GM23338 (cell line): ENCODE measurements around the gene CD99L2. TPM values are rescaled to one million over a fixed set of nuclear protein-coding genes. Genes with fewer than 3 reads are reported as not detected.

ENCODE experiments used
- ATAC-seq: fragments of 200-7000 bp; cut with Tn5 transposase; 3 replicates; pipeline ENCODE4 v1.9.1; 2020
- DNase-seq: peaks from one replicate; pipeline ENCODE4 v3.0.0-alpha.2; 2015; ENCODE audit warnings: low spot score
- H2AFZ ChIP-seq: fragments of 200-600 bp; sonication (generic); 2 replicates; pipeline ENCODE4 v1.8.0; 2016; ENCODE audit warnings: antibody characterized with exemption, mild to moderate bottlenecking, moderate library complexity
- H3F3A ChIP-seq: fragments of 200-600 bp; sonication (generic); replicated peaks from 2 replicates; pipeline ENCODE4 v1.8.0; 2017; ENCODE audit warnings: antibody characterized with exemption, mixed run types, low read depth
- H3K27ac ChIP-seq: fragments of 200-600 bp; sonication (generic); 2 replicates; pipeline ENCODE4 v1.6.1; 2016; ENCODE audit warnings: low read depth
- H3K27me3 ChIP-seq: fragments of 200-600 bp; sonication (generic); 2 replicates; pipeline ENCODE4 v1.8.0; 2016; ENCODE audit warnings: mild to moderate bottlenecking, mixed run types, moderate library complexity; ENCODE audit not compliant: insufficient read depth
- H3K36me3 ChIP-seq: fragments of 200-600 bp; sonication (generic); 2 replicates; pipeline ENCODE4 v1.8.0; 2016; ENCODE audit warnings: mild to moderate bottlenecking; ENCODE audit not compliant: insufficient read depth
- H3K4me1 ChIP-seq: fragments of 200-600 bp; sonication (generic); 2 replicates; pipeline ENCODE4 v1.8.0; 2016; ENCODE audit warnings: mild to moderate bottlenecking, moderate library complexity; ENCODE audit not compliant: insufficient read depth
- H3K4me2 ChIP-seq: fragments of 200-600 bp; sonication (generic); 2 replicates; pipeline ENCODE4 v1.7.1; 2017; ENCODE audit warnings: mixed run types
- H3K4me3 ChIP-seq: fragments of 200-600 bp; sonication (generic); 2 replicates; pipeline ENCODE4 v1.6.1; 2016; ENCODE audit warnings: mixed run types
- H3K79me2 ChIP-seq: fragments of 200-600 bp; sonication (generic); replicated peaks from 2 replicates; pipeline ENCODE4 v1.8.0; 2017; ENCODE audit warnings: mild to moderate bottlenecking; ENCODE audit not compliant: insufficient read depth
- H3K9me2 ChIP-seq: fragments of 200-600 bp; sonication (generic); 2 replicates; pipeline ENCODE4 v1.8.0; 2017; ENCODE audit not compliant: insufficient read depth
- H4K20me1 ChIP-seq: fragments of 200-600 bp; sonication (generic); replicated peaks from 2 replicates; pipeline ENCODE4 v1.8.0; 2017; ENCODE audit warnings: mild to moderate bottlenecking; ENCODE audit not compliant: insufficient read depth
- H3K27ac Mint-ChIP-seq: 2 replicates; pipeline ENCODE4 v1.8.0; 2020; ENCODE audit warnings: inconsistent platforms, mild to moderate bottlenecking, moderate library complexity, mixed read lengths
- H3K27me3 Mint-ChIP-seq: 3 replicates; pipeline ENCODE4 v1.8.0; 2022; ENCODE audit warnings: low read depth, mild to moderate bottlenecking, moderate library complexity, mixed read lengths, inconsistent platforms; ENCODE audit not compliant: insufficient read depth, poor library complexity
- H3K36me3 Mint-ChIP-seq: 3 replicates; pipeline ENCODE4 v1.8.0; 2021; ENCODE audit warnings: low read depth, mild to moderate bottlenecking, inconsistent platforms, moderate library complexity, mixed read lengths
- H3K4me1 Mint-ChIP-seq: 3 replicates; pipeline ENCODE4 v1.8.0; 2020; ENCODE audit warnings: mild to moderate bottlenecking, inconsistent platforms, mixed read lengths
- H3K4me3 Mint-ChIP-seq: 3 replicates; pipeline ENCODE4 v1.8.0; 2021; ENCODE audit warnings: moderate library complexity, mild to moderate bottlenecking, inconsistent platforms, mixed read lengths
- H3K9me3 Mint-ChIP-seq: 3 replicates; pipeline ENCODE4 v1.8.0; 2020; ENCODE audit warnings: moderate library complexity, mild to moderate bottlenecking, inconsistent platforms, mixed read lengths
- CREB1 ChIP-seq: fragments of 250-450 bp; sonication (Bioruptor Pico); IDR thresholded peaks from 2 replicates; pipeline ENCODE4 v1.5.0; 2020; ENCODE audit warnings: low read depth, mild to moderate bottlenecking, moderate library complexity
- EZH2 ChIP-seq: fragments of 200-600 bp; sonication (generic); IDR thresholded peaks from one replicate; pipeline ENCODE4 v1.8.0; 2017; ENCODE audit warnings: antibody characterized with exemption, mild to moderate bottlenecking, low read depth; ENCODE audit not compliant: unreplicated experiment
- POLR2AphosphoS5 ChIP-seq: IDR thresholded peaks from 2 replicates; pipeline ENCODE4 v1.6.1; 2016; ENCODE audit warnings: antibody characterized with exemption, low read depth
- STAT1 ChIP-seq: IDR thresholded peaks from one replicate; pipeline ENCODE4 v1.6.1; 2016; ENCODE audit warnings: antibody characterized with exemption; ENCODE audit not compliant: unreplicated experiment
- ZNF331 ChIP-seq: fragments of 250-450 bp; sonication (Bioruptor Pico); IDR thresholded peaks from 2 replicates; pipeline ENCODE4 v1.5.0; 2020; ENCODE audit warnings: low read depth, mild to moderate bottlenecking, moderate library complexity
- polyA plus RNA-seq: library from polyadenylated mRNA; unstranded; fragments of >200 nt; fragmentation: Nextera tagmentation; extraction: Ambion mirVana; gene quantifications from 2 replicates; pipeline ENCODE4 v1.2.1, GENCODE V29; 2016
- total RNA-seq: library from RNA; depleted of rRNA; stranded (reverse); fragments of >200 nt; shearing (Covaris generic); gene quantifications from 2 replicates; pipeline ENCODE4 v1.2.3, GENCODE V29; 2014
- TF ChIP-seq, protein P1 (sequence below): IDR thresholded peaks from one replicate; pipeline ENCODE4 v1.6.1; 2018; ENCODE audit warnings: antibody characterized with exemption; ENCODE audit not compliant: unreplicated experiment
- TF ChIP-seq, protein P2 (sequence below): IDR thresholded peaks from 2 replicates; pipeline ENCODE4 v1.6.1; 2016; ENCODE audit warnings: antibody characterized with exemption
- TF ChIP-seq, protein P3 (sequence below), 2 experiments: fragments of 200-600 bp in 1 of 2; sonication (generic) in 1 of 2; conservative IDR thresholded peaks; 2 replicates each; pipeline versions ENCODE4 v1.5.1 to v1.6.1; 2016 to 2017; ENCODE audit warnings: antibody characterized with exemption in 2 of 2, low read depth in 2 of 2, mild to moderate bottlenecking in 2 of 2, moderate library complexity in 1 of 2

Gene CD99L2
- total and polyA plus RNA-seq, 2 experiments from 2014 or later = 2.6 to 6.4 TPM

DNA sequence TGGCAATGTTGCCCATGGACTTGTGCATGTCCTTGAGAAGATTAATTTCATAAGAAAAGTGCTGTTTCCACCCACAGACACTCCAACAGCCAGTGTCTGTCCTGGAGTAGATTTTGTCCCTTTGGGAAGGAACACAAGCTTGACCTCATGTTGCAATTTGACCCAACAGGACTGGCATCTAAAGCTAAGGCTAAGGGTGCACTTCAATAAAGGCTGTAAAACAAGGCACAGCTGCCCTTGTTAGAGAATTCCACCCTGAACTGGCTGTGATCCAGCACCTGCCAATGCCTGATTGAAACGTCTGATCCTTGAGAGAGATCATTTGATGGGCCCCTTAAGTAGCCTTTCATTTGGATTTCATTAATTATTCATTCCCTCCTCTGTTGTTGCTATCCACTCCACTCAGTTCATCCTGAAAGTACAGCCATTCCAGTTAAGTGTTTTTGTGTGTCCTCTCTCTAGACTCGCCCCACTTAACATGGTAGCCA lies 56.2 kb downstream of the CD99L2 start:
- no peak overlapping the region for H3K27ac Mint-ChIP-seq
- Histone ChIP-seq H3K4me3 (no peak overlapping the region), H3K79me2 (peaks cover 14% of the 10 kb centered on the region), H3K27me3 (no peaks in the 10 kb centered on the region), H3K27ac (no peak overlapping the region), H2AFZ (no peak overlapping the region), H4K20me1 (no peaks in the 10 kb centered on the region), H3K4me2 (no peak overlapping the region), H3F3A (no peaks in the 10 kb centered on the region), H3K9me2 (no peaks in the 10 kb centered on the region), H3K4me1 (no peaks in the 10 kb centered on the region), H3K36me3 (no peaks in the 10 kb centered on the region)
- no peaks in the 10 kb centered on the region for H3K9me3 Mint-ChIP-seq
- peaks cover 2% of the 10 kb centered on the region for H3K27me3 Mint-ChIP-seq
- H3K36me3 Mint-ChIP-seq = no peaks in the 10 kb centered on the region
- ATAC-seq (no peak), DNase-seq (no peak)
- H3K4me3 Mint-ChIP-seq = no peak overlapping the region
- no peak for TF ChIP-seq CREB1
- TF ChIP-seq, protein P1, sequence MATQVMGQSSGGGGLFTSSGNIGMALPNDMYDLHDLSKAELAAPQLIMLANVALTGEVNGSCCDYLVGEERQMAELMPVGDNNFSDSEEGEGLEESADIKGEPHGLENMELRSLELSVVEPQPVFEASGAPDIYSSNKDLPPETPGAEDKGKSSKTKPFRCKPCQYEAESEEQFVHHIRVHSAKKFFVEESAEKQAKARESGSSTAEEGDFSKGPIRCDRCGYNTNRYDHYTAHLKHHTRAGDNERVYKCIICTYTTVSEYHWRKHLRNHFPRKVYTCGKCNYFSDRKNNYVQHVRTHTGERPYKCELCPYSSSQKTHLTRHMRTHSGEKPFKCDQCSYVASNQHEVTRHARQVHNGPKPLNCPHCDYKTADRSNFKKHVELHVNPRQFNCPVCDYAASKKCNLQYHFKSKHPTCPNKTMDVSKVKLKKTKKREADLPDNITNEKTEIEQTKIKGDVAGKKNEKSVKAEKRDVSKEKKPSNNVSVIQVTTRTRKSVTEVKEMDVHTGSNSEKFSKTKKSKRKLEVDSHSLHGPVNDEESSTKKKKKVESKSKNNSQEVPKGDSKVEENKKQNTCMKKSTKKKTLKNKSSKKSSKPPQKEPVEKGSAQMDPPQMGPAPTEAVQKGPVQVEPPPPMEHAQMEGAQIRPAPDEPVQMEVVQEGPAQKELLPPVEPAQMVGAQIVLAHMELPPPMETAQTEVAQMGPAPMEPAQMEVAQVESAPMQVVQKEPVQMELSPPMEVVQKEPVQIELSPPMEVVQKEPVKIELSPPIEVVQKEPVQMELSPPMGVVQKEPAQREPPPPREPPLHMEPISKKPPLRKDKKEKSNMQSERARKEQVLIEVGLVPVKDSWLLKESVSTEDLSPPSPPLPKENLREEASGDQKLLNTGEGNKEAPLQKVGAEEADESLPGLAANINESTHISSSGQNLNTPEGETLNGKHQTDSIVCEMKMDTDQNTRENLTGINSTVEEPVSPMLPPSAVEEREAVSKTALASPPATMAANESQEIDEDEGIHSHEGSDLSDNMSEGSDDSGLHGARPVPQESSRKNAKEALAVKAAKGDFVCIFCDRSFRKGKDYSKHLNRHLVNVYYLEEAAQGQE = no peak
- TF ChIP-seq, protein P2, sequence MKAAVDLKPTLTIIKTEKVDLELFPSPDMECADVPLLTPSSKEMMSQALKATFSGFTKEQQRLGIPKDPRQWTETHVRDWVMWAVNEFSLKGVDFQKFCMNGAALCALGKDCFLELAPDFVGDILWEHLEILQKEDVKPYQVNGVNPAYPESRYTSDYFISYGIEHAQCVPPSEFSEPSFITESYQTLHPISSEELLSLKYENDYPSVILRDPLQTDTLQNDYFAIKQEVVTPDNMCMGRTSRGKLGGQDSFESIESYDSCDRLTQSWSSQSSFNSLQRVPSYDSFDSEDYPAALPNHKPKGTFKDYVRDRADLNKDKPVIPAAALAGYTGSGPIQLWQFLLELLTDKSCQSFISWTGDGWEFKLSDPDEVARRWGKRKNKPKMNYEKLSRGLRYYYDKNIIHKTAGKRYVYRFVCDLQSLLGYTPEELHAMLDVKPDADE = no peak
- no peak for TF ChIP-seq EZH2
- TF ChIP-seq STAT1 = no peak
- no peak for TF ChIP-seq POLR2AphosphoS5
- H3K4me1 Mint-ChIP-seq = peaks cover 5% of the 10 kb centered on the region; the same call in 2 of the 3 replicates

DNA sequence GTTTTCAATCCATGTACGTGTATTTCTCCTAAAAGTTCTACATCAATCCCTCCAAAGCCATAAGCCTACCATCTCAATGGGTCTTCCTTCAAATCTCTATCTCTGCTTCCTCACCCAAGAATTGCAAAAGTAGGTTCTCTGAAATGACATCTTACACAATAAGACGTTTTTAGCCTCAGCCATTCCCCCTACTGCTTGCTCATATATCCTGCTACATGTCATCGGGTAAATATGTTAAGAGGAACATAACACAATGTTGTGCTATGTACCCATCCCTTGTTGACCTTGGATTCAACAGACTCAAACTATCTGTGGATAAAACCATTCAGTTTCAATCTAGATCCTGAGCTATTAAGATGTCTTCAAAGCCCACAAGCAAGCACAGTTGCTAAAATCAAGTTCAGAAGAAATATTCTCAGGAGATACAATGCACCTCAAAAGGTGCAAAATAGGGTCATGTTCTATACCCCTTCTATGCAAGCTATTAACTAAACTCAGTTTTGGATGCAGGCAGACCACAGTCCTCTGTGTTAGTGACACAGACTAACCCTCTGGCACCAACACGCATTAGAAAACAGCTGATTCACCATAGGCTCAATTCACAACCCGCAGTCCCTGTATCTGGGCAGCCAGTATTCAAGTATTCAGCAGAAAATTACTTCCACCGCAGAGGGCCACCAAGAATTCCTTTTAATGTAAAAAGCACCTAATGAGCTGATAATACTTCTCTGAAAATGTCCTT lies 56.8 kb downstream of the CD99L2 start:
- peaks cover 2% of the 10 kb centered on the region for H3K27me3 Mint-ChIP-seq
- Histone ChIP-seq H3K36me3 (no peaks in the 10 kb centered on the region), H3K4me1 (no peaks in the 10 kb centered on the region), H3F3A (no peaks in the 10 kb centered on the region), H3K4me3 (no peak overlapping the region), H3K4me2 (no peak overlapping the region), H3K79me2 (peaks cover 14% of the 10 kb centered on the region), H3K9me2 (no peaks in the 10 kb centered on the region), H3K27me3 (no peaks in the 10 kb centered on the region), H3K27ac (no peak overlapping the region), H4K20me1 (no peaks in the 10 kb centered on the region), H2AFZ (no peak overlapping the region)
- ATAC-seq = no peak
- TF ChIP-seq STAT1 (no peak), ZNF331 (CRISPR knock-in tag) (no peak), EZH2 (no peak), POLR2AphosphoS5 (no peak)
- TF ChIP-seq, protein P3, sequence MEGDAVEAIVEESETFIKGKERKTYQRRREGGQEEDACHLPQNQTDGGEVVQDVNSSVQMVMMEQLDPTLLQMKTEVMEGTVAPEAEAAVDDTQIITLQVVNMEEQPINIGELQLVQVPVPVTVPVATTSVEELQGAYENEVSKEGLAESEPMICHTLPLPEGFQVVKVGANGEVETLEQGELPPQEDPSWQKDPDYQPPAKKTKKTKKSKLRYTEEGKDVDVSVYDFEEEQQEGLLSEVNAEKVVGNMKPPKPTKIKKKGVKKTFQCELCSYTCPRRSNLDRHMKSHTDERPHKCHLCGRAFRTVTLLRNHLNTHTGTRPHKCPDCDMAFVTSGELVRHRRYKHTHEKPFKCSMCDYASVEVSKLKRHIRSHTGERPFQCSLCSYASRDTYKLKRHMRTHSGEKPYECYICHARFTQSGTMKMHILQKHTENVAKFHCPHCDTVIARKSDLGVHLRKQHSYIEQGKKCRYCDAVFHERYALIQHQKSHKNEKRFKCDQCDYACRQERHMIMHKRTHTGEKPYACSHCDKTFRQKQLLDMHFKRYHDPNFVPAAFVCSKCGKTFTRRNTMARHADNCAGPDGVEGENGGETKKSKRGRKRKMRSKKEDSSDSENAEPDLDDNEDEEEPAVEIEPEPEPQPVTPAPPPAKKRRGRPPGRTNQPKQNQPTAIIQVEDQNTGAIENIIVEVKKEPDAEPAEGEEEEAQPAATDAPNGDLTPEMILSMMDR (conservative IDR thresholded peaks at IDR 0.05; ENCODE audit: low read depth in 2 of 2) = no peak
- peaks cover 5% of the 10 kb centered on the region; the same call in 2 of the 3 replicates for H3K4me1 Mint-ChIP-seq
- H3K9me3 Mint-ChIP-seq = no peaks in the 10 kb centered on the region
- H3K36me3 Mint-ChIP-seq = no peaks in the 10 kb centered on the region
- no peak overlapping the region for H3K4me3 Mint-ChIP-seq
- H3K27ac Mint-ChIP-seq = no peak overlapping the region
- no peak for DNase-seq
